HG02970 (cell line): ENCODE results near the gene ZBTB4.
"Not testable (repeated sequence)": the region's sequence is repeated elsewhere in the genome, so short reads cannot be mapped to it uniquely, and the experiment has no call there.

Experiments used
- ATAC-seq: cut with Tn5 transposase; IDR thresholded peaks from one replicate; pipeline ENCODE4 v1.9.1; 2021; ENCODE audit warnings: mild to moderate bottlenecking, moderate library complexity, moderate number of reproducible peaks; ENCODE audit not compliant: unreplicated experiment, low FRiP score

Gene ZBTB4

GRCh38 chr17:7471729-7472128 is 7.7 kb downstream of the ZBTB4 start:
- ATAC-seq, result no peak

DNA sequence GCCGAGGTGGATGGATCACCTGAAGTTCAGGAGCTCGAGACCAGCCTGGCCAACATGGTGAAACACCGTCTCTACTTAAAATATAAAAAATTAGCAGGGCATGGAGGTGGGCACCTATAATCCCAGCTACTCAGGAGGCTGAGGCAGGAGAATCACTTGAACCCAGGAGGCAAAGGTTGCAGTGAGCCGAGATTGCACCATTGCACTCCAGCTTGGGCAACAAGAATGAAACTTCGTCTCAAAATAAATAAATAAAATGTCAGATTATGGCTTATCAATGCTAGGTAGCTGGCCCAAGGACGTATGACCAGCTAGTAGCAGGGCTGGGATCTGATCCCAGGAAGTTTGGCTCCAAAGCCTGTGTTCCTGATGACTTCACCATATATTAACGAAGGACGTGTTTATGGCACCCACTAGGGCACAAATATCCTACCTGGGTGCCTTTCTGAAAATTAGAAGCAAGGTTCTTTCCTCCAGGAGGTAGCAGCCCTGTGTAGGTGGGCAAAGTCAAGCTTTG is 8.9 kb downstream of the ZBTB4 start:
- not testable (repeated sequence) for ATAC-seq

GRCh38 chr17:7469843-7470242 is 9.6 kb downstream of the ZBTB4 start:
- not testable (repeated sequence) for ATAC-seq

GRCh38 chr17:7468804-7469389 is 10.5 kb downstream of the ZBTB4 start:
- no peak for ATAC-seq

DNA sequence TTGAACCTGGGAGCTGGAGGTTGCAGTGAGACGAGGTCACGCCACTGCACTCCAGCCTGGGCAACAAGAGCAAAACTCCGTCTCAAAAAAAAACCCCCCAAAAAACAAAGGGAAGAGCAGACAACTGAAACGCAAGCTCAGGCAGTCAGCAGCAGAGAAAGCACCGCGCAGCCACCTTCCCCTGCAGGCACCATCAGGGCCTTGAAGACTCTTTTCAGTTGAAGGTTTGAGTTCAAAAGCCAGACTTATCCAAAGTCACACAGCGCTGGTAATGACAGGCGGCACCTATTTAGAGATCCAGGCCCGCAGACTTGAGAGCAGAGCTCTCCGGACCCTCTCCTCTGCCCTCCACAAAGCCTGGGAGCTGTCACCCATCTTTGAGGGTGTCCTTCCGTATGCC is 11.1 kb downstream of the ZBTB4 start:
- ATAC-seq, result no peak

DNA sequence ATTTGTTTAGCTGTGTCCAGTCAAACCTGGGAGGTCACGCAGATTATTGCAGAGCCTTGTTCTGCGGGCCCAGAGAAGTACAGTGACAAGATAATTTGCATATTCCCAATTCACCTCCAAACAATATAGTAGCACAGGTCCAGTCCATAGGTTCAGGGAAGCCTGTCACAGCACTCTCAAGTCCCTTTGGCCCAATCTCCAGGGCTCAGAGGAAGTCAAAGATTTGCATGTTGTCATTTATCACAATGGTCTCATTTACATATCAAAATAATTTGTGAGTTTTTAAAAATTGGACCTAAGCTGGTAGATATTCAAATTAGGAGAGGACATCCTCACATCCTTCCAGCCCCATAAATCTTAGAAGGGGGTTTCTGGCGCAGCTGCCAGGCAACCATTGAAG is 11.9 kb downstream of the ZBTB4 start:
- ATAC-seq, result no peak

- ATAC-seq, result no peak
Measured at GRCh38 chr17:7466639-7467341, 12.6 kb downstream of the ZBTB4 start.

- ATAC-seq, result no peak
Measured at GRCh38 chr17:7466318-7466638, 13.2 kb downstream of the ZBTB4 start.

DNA sequence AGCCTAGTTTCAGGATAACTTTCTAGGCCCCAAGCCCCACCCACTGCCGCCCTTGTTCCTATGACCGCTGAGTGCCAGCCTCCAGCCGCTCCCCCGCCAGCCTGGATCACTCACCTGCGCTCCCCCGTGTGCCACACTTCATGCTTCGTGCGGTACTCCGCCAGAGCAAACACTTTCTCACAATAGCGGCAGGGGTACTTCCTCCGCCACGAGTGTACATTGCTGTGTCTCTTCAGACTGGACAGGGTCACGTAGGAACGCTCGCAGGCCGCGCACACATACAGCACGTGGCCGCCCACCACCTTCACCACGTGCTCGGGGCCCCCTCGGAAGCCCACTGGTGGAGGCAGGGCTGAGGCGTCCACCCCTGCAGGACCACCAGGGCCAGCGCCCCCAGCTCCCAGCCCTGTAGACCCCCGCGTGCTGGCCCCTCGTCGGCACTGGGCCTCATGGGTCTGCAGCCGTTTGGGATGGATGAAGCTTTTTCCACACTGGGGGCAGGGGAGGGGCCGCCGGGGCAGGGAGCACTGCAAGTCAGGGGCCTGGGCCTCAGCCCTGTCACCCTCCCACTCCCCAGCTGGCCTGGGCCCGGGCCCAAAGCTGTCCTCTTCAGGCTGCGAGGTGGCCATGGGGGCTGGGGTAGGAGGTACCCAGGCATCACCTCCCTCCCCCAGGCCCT is 13.7 kb downstream of the ZBTB4 start:
- ATAC-seq, result no peak

GRCh38 chr17:7464081-7464480 is 15.3 kb downstream of the ZBTB4 start:
- ATAC-seq, result no peak

DNA sequence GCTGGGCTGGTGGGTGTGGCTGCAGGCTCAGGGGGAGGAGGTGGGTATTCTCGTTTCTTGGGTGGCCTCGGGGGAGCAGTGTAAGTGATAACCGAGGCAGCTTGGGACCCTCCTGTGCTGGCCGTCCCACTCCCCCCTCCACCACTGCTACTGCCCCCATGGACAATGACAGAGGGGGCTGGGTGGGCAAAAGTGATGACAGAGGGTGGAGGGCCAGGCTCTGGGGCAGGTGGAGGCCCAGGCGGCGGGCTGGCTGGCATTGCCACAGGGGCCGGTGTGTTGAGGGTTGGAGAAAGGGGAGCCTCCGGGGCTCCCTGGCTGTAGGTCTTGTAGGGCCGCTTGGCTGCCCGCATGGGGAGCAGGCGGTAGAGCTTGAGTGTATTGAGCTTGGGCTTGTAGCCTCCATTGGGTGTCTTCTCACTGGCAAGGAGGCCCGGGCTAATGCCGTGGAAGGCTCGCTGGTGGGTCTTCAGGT is 16.0 kb downstream of the ZBTB4 start:
- ATAC-seq, result no peak

GRCh38 chr17:7462474-7463371 is 16.7 kb downstream of the ZBTB4 start:
- no peak for ATAC-seq

GRCh38 chr17:7460850-7461660 is 18.4 kb downstream of the ZBTB4 start:
- ATAC-seq, result no peak

- ATAC-seq, result no peak
Measured at GRCh38 chr17:7459961-7460545, 19.4 kb downstream of the ZBTB4 start.

GRCh38 chr17:7448461-7448860 is 31.0 kb downstream of the ZBTB4 start:
- ATAC-seq, result no peak

GRCh38 chr17:7445619-7445968 is 33.8 kb downstream of the ZBTB4 start:
- no peak for ATAC-seq

DNA sequence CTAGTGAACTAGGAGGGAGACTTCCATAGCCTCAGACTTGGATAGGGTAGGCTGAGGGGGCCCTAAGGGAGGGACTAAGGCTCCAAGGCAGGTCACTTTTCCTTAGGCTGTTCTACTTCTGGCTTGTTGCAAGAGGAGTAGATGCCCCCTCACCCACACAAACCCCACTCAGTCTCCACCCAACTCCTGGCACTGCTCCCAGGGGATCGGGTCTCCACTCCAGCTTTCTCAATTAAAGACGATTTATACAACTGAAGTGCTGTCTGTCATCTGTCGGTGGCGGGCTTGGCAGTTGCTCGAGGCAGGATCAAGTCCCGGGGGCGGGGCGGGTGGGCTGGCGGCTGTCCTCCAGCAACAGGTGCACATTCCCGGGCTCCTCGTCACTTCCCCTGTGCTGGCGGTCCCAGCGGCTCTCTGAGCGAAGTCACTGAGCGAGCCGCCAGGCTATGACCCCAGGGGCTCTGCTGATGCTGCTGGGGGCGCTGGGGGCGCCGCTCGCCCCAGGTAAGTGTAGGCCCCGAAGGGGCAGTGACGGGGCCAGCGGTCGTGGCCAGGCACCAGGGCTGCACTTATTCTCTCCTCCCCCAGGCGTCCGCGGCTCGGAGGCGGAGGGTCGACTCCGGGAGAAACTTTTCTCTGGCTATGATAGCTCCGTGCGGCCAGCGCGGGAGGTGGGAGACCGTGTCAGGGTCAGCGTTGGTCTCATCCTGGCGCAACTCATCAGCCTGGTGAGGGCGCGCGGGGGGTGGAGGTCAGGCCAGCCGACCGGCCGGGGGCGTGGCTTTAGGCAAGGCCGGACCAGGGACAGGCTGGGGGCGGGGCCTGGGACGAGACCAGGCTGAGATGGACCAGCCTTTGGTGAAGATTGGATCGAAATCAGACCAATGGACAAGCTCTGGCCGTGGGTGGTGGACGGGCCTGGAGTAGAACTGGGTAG is 34.5 kb downstream of the ZBTB4 start, which contains the start of gene CHRNB1:
CHRNB1 (plus strand) TSS at position 380 of the 937 bp plus-strand sequence; CDS start at position 447, 67 bp downstream.
- no peak for ATAC-seq
